K562 (cell line): Measurements from ENCODE around the gene ZNF407.

ENCODE experiments used
- FOXJ3 ChIP-seq: sonication (generic); formaldehyde crosslinking; IDR thresholded peaks from 2 replicates; pipeline ENCODE4 v1.4.0; 2020; ENCODE audit warnings: mild to moderate bottlenecking, missing genetic modification reagents
- JUN ChIP-seq, 2 experiments: sonication (generic) in 1 of 2; formaldehyde crosslinking in 1 of 2; IDR thresholded peaks; 2 replicates each; pipeline versions ENCODE4 v1.6.1 to v1.8.0; 2012 to 2022; ENCODE audit warnings: borderline replicate concordance in 2 of 2, mild to moderate bottlenecking in 2 of 2, improper control_type of control experiment in 1 of 2, low read depth in 1 of 2, low read length in 1 of 2, missing genetic modification reagents in 1 of 2
- NFYB ChIP-seq: IDR thresholded peaks from 2 replicates; pipeline ENCODE4 v1.6.1; 2011; ENCODE audit warnings: mild to moderate bottlenecking, moderate library complexity; ENCODE audit not compliant: insufficient read length; ENCODE audit errors: extremely low read depth
- POLR2A ChIP-seq: fragments of 450-650 bp; conservative IDR thresholded peaks from 2 replicates; pipeline ENCODE4 v1.6.1; 2016

- TF ChIP-seq NFYB = no peak
- TF ChIP-seq POLR2A = no peak
- no peak for TF ChIP-seq JUN (IDR thresholded peaks at IDR 0.05; ENCODE audit: borderline replicate concordance, low read depth, low read length)
- no peak for TF ChIP-seq JUN (CRISPR knock-in tag; IDR thresholded peaks at IDR 0.05; ENCODE audit: borderline replicate concordance)
- no peak for TF ChIP-seq FOXJ3 (CRISPR knock-in tag)
Observed at GRCh38 chr18:74661008-74661407, 63.3 kb downstream of the ZNF407 start.
